H1 (cell line): Measurements from ENCODE around the gene BECN2. TPM values are rescaled to one million over a fixed set of nuclear protein-coding genes. Genes with fewer than 3 reads are reported as not detected.

Experiments
- CTCF ChIA-PET: fragments of 300-600 bp; sonication (Branson Sonifier 250); formaldehyde crosslinking; loops from one replicate; lab custom pipeline; 2021; ENCODE audit not compliant: partially characterized antibody; lab: Charles Lee
- POLR2A ChIA-PET: fragments of 300-600 bp; sonication (Branson Sonifier 250); formaldehyde crosslinking; loops from one replicate; lab custom pipeline; 2021; ENCODE audit warnings: inconsistent platforms; ENCODE audit not compliant: partially characterized antibody; lab: Charles Lee
- DNase-seq, 2 experiments: peaks; one replicate each; pipeline versions ENCODE4 v3.0.0 to v3.0.0-alpha.2; 2010 to 2022; ENCODE audit warnings: low spot score in 2 of 2, low read depth in 1 of 2, mixed read lengths in 1 of 2
- FAIRE-seq: peaks from 2 replicates; lab custom pipeline; 2011; peaks lifted over from hg19 to GRCh38; lab: Jason Lieb, UNC
- H2AFZ ChIP-seq: 2 replicates; pipeline ENCODE4 v1.8.1; 2012; ENCODE audit warnings: low read length, inconsistent platforms
- H2AK5ac ChIP-seq: 2 replicates; pipeline ENCODE4 v1.6.1; 2013; ENCODE audit warnings: low read depth, low read length
- H2BK120ac ChIP-seq: replicated peaks from 2 replicates; pipeline ENCODE3; 2013; ENCODE audit warnings: low read depth, low read length, inconsistent platforms
- H2BK12ac ChIP-seq: 2 replicates; pipeline ENCODE4 v1.6.1; 2013; ENCODE audit warnings: low read depth, low read length
- H2BK15ac ChIP-seq: 2 replicates; pipeline ENCODE4 v1.6.1; 2013; ENCODE audit warnings: low read length
- H2BK20ac ChIP-seq: 2 replicates; pipeline ENCODE4 v1.6.1; 2013; ENCODE audit warnings: low read length
- H2BK5ac ChIP-seq: 2 replicates; pipeline ENCODE4 v1.6.1; 2013; ENCODE audit warnings: low read depth, low read length
- H3K14ac ChIP-seq: 2 replicates; pipeline ENCODE4 v1.6.1; 2013; ENCODE audit warnings: inconsistent platforms; ENCODE audit not compliant: insufficient read length
- H3K18ac ChIP-seq: 2 replicates; pipeline ENCODE4 v1.6.1; 2013; ENCODE audit warnings: low read length; ENCODE audit errors: extremely low read depth
- H3K23ac ChIP-seq: 2 replicates; pipeline ENCODE4 v1.6.1; 2013; ENCODE audit warnings: inconsistent platforms; ENCODE audit not compliant: insufficient read length
- H3K23me2 ChIP-seq: 2 replicates; pipeline ENCODE4 v1.6.1; 2013; ENCODE audit warnings: low read depth, low read length
- H3K27ac ChIP-seq: 2 replicates; pipeline ENCODE4 v1.6.1; 2011; ENCODE audit warnings: low read depth, low read length, inconsistent platforms
- H3K27me3 ChIP-seq, 4 experiments: replicated peaks in 1 of 4; 1 replicate in 1 of 4; 2 replicates in 3 of 4; pipeline versions ENCODE4 v1.6.1 to v1.8.1; 2011 to 2013; ENCODE audit warnings: low read length in 3 of 4, mild to moderate bottlenecking in 3 of 4, inconsistent platforms in 2 of 4, mixed read lengths in 2 of 4, moderate library complexity in 1 of 4; ENCODE audit not compliant: control insufficient read depth in 3 of 4, insufficient read depth in 3 of 4; ENCODE audit errors: extremely low read depth in 1 of 4
- H3K36me3 ChIP-seq, 4 experiments: 2 replicates each; pipeline versions ENCODE4 v1.6.1 to v1.8.1; 2011 to 2013; ENCODE audit warnings: mild to moderate bottlenecking in 4 of 4, low read length in 3 of 4, moderate library complexity in 2 of 4, control low read depth in 1 of 4, inconsistent platforms in 1 of 4; ENCODE audit not compliant: insufficient read depth in 4 of 4, control insufficient read depth in 2 of 4
- H3K4ac ChIP-seq: replicated peaks from 2 replicates; pipeline ENCODE3; 2013; ENCODE audit warnings: low read length, low read depth, mixed read lengths, inconsistent platforms; ENCODE audit not compliant: insufficient read length
- H3K4me1 ChIP-seq, 4 experiments: replicated peaks in 1 of 4; 1 replicate in 1 of 4; 2 replicates in 3 of 4; pipeline versions ENCODE4 v1.6.1 to v1.8.1; 2011 to 2013; ENCODE audit warnings: low read length in 3 of 4, inconsistent platforms in 2 of 4, mixed read lengths in 1 of 4; ENCODE audit not compliant: insufficient read depth in 4 of 4, control insufficient read depth in 3 of 4
- H3K4me2 ChIP-seq, 2 experiments: 2 replicates each; pipeline versions ENCODE4 v1.6.1 to v1.8.1; 2011 to 2013; ENCODE audit warnings: low read depth in 2 of 2, low read length in 2 of 2, control low read depth in 1 of 2, inconsistent platforms in 1 of 2, mild to moderate bottlenecking in 1 of 2; ENCODE audit not compliant: insufficient read depth in 1 of 2
- H3K4me3 ChIP-seq, 4 experiments: fragments of 200-600, 300-600 bp in 1 of 4; sonication (generic), shearing (Covaris generic), sonication (Bioruptor Twin) in 1 of 4; 2 replicates each; pipeline versions ENCODE4 v1.5.1 to v1.8.1; 2011 to 2016; ENCODE audit warnings: low read length in 4 of 4, low read depth in 3 of 4, control low read depth in 2 of 4, inconsistent platforms in 2 of 4, mild to moderate bottlenecking in 2 of 4, mixed read lengths in 1 of 4, moderate library complexity in 1 of 4; ENCODE audit not compliant: insufficient read depth in 2 of 4; ENCODE audit errors: extremely low read depth in 1 of 4
- H3K56ac ChIP-seq: replicated peaks from 2 replicates; pipeline ENCODE3; 2013; ENCODE audit warnings: low read depth, mild to moderate bottlenecking, mixed read lengths, low read length, inconsistent platforms; ENCODE audit not compliant: insufficient read length
- H3K79me1 ChIP-seq: 2 replicates; pipeline ENCODE4 v1.6.1; 2013; ENCODE audit warnings: low read depth, low read length, control low read depth
- H3K79me2 ChIP-seq, 2 experiments: 2 replicates each; pipeline versions ENCODE4 v1.6.1 to v1.8.1; 2012 to 2013; ENCODE audit warnings: low read length in 2 of 2, mild to moderate bottlenecking in 2 of 2, inconsistent platforms in 1 of 2; ENCODE audit not compliant: insufficient read depth in 2 of 2, control insufficient read depth in 1 of 2
- H3K9ac ChIP-seq, 4 experiments: replicated peaks in 1 of 4; 1 replicate in 1 of 4; 2 replicates in 3 of 4; pipeline versions ENCODE4 v1.6.1 to v1.8.1; 2011 to 2013; ENCODE audit warnings: low read depth in 3 of 4, low read length in 3 of 4, control low read depth in 2 of 4, mild to moderate bottlenecking in 2 of 4, moderate library complexity in 2 of 4, inconsistent platforms in 1 of 4; ENCODE audit errors: extremely low read depth in 1 of 4
- H3K9me3 ChIP-seq, 2 experiments: 2 replicates each; pipeline versions ENCODE4 v1.6.1 to v1.8.1; 2012 to 2013; ENCODE audit warnings: mild to moderate bottlenecking in 2 of 2, moderate library complexity in 2 of 2, control low read depth in 1 of 2, inconsistent platforms in 1 of 2, low read depth in 1 of 2, low read length in 1 of 2, mixed read lengths in 1 of 2; ENCODE audit not compliant: insufficient read depth in 2 of 2
- H4K20me1 ChIP-seq, 2 experiments: replicated peaks in 1 of 2; 2 replicates each; pipeline versions ENCODE3 to v1.8.1; 2011 to 2013; ENCODE audit warnings: inconsistent platforms in 2 of 2, low read length in 2 of 2, mild to moderate bottlenecking in 1 of 2; ENCODE audit not compliant: insufficient read depth in 2 of 2, control insufficient read depth in 1 of 2
- H4K5ac ChIP-seq: 2 replicates; pipeline ENCODE4 v1.6.1; 2013; ENCODE audit warnings: low read length, low read depth, mixed read lengths, inconsistent platforms; ENCODE audit not compliant: insufficient read length
- H4K8ac ChIP-seq: 2 replicates; pipeline ENCODE4 v1.8.0; 2013; ENCODE audit warnings: mild to moderate bottlenecking, moderate library complexity, low read length, inconsistent platforms; ENCODE audit not compliant: insufficient read depth; ENCODE audit errors: extremely low read depth
- H4K91ac ChIP-seq: replicated peaks from 2 replicates; pipeline ENCODE3; 2013; ENCODE audit warnings: low read length, mixed read lengths, inconsistent platforms; ENCODE audit not compliant: insufficient read length
- ASH2L ChIP-seq: fragments of 200-600, 300-600 bp; sonication (generic); IDR thresholded peaks from one replicate; pipeline ENCODE4 v1.7.1; 2017; ENCODE audit warnings: low read length
- ATF3 ChIP-seq: IDR thresholded peaks from 2 replicates; pipeline ENCODE4 v1.6.1; 2011; ENCODE audit warnings: low read depth, mild to moderate bottlenecking, low read length; ENCODE audit not compliant: insufficient read depth
- CTBP2 ChIP-seq: IDR thresholded peaks from 2 replicates; pipeline ENCODE4 v1.7.0; 2011; ENCODE audit warnings: borderline replicate concordance, mild to moderate bottlenecking, moderate library complexity, mixed read lengths, low read length; ENCODE audit not compliant: insufficient read depth, insufficient read length
- EZH2 ChIP-seq: fragments of 200-600 bp; sonication (generic); IDR thresholded peaks from 2 replicates; pipeline ENCODE4 v1.7.1; 2012; ENCODE audit warnings: low read depth, mild to moderate bottlenecking, moderate library complexity, low read length, inconsistent platforms; ENCODE audit not compliant: severe bottlenecking
- JUND ChIP-seq: IDR thresholded peaks from 2 replicates; pipeline ENCODE4 v1.6.1; 2011; ENCODE audit warnings: mild to moderate bottlenecking, improper control_type of control experiment, low read length
- KDM1A ChIP-seq: fragments of 200-600, 300-600 bp; sonication (generic); IDR thresholded peaks from 2 replicates; pipeline ENCODE4 v1.7.1; 2016; ENCODE audit warnings: mild to moderate bottlenecking, low read length, borderline replicate concordance
- KDM5A ChIP-seq: fragments of 200-600 bp; IDR thresholded peaks from 2 replicates; pipeline ENCODE4 v1.7.1; 2012; ENCODE audit warnings: mild to moderate bottlenecking, low read length, inconsistent platforms, mixed read lengths
- MAFK ChIP-seq: IDR thresholded peaks from 2 replicates; pipeline ENCODE4 v1.6.1; 2012; ENCODE audit warnings: low read depth, mild to moderate bottlenecking, improper control_type of control experiment, low read length
- RNF2 ChIP-seq: fragments of 200-900, 300-1000 bp; sonication (generic); IDR thresholded peaks from 2 replicates; pipeline ENCODE4 v1.7.1; 2016; ENCODE audit warnings: borderline replicate concordance, low read depth, mild to moderate bottlenecking, antibody characterized with exemption, low read length; ENCODE audit not compliant: poor library complexity, severe bottlenecking; ENCODE audit errors: missing control alignments
- SIX5 ChIP-seq: IDR thresholded peaks from 2 replicates; pipeline ENCODE4 v1.6.1; 2011; ENCODE audit warnings: mild to moderate bottlenecking, low read depth, low read length
- YY1 ChIP-seq: IDR thresholded peaks from 2 replicates; pipeline ENCODE4 v1.6.1; 2011; ENCODE audit warnings: low read depth, mild to moderate bottlenecking, low read length
- WGBS, 2 experiments: shearing (Covaris generic) in 1 of 2; methylation state at CpG; one replicate each; pipeline versions ENCODE4 v1.1.6 to v1.1.7; 2013 to 2015; ENCODE audit warnings: low lambda C conversion rate in 2 of 2, mixed read lengths in 2 of 2, inconsistent platforms in 1 of 2, low coverage in 1 of 2, missing lambda C conversion rate in 1 of 2; ENCODE audit not compliant: insufficient replicate concordance in 2 of 2, insufficient coverage in 1 of 2, insufficient read length in 1 of 2; ENCODE audit errors: extremely low coverage in 1 of 2, missing lambda C conversion rate in 1 of 2; 5-methylcytosine and 5-hydroxymethylcytosine counted together
- polyA plus RNA-seq, 7 experiments: library from polyadenylated mRNA; depleted of rRNA in 3 of 7; stranded (reverse) in 5 of 7; unstranded in 2 of 7; fragments of >200 nt in 5 of 7; fragments of 200-250 nt in 2 of 7; gene quantifications; 1 replicate in 5 of 7; 2 replicates in 1 of 7; 4 replicates in 1 of 7; pipeline versions ENCODE4 v1.2.1 to v1.2.3, GENCODE V29; 2011 to 2013; ENCODE audit warnings: missing spikeins in 2 of 7, mixed read lengths in 2 of 7
- total RNA-seq: library from RNA; stranded (reverse); fragmentation: NEBNext Ultra II Directional; extraction: Animal tissue kit (Norgen Biotek cat#: 25700); gene quantifications from 2 replicates; pipeline ENCODE4 v1.2.1, GENCODE V29; 2021

The BECN2 gene
- total and polyA plus RNA-seq, 2 of the 8 experiments (the other 6 are each of a cell fraction or from before 2014, with no cell fraction given) = not detected

DNA sequence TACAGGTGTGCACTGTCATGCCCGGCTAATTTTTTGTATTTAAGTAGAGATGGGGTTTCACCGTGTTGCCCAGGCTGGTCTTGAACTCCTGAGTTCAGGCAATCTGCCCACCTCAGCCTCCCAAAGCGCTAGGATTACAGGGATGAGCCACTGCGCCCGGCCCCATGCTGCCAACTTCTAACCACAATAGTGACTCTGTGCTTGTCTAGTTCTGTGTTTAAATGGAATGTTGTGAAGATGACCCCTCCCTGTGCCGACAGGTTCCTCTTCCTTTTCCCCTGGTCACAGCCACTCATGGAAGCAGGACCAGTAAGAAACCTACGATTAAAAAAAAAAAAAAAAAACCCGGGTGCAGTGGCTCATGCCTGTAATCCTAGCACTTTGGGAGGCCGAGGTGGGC, 36.6 kb downstream of the BECN2 start:
- no peak overlapping the region for H4K91ac ChIP-seq
- WGBS, 2 experiments = 95% methylated on average over 7 of the region's 9 CpGs; no CpG with 5 or more reads in 1 of the 2 experiments
- no peak overlapping the region for H2BK120ac ChIP-seq
- no peak overlapping the region for H3K9ac ChIP-seq
- H3K4me1 ChIP-seq = peaks cover under 1 to 3% (median 3%) of the 10 kb centered on the region in 4 experiments; a peak in 5 of 7 replicates
- H3K27ac ChIP-seq = no peak overlapping the region
- no peak overlapping the region for H2AFZ ChIP-seq
- H3K18ac ChIP-seq = no peak overlapping the region
- no peaks in the 10 kb centered on the region for H3K79me1 ChIP-seq
- H2BK5ac ChIP-seq = no peak overlapping the region
- no peak overlapping the region for H3K4ac ChIP-seq
- H2BK20ac ChIP-seq = no peak overlapping the region
- H3K79me2 ChIP-seq = no peaks in the 10 kb centered on the region
- H4K8ac ChIP-seq = no peak overlapping the region
- H3K23me2 ChIP-seq = no peaks in the 10 kb centered on the region; the same call in 1 of the 2 replicates
- TF ChIP-seq RNF2 (no peak), KDM1A (no peak), EZH2 (no peak), SIX5 (no peak), KDM5A (no peak), YY1 (no peak), MAFK (no peak), CTBP2 (no peak), JUND (no peak), ASH2L (no peak), ATF3 (no peak)
- POLR2A ChIA-PET = no interaction called here
- no peak for FAIRE-seq
- no peak overlapping the region for H3K23ac ChIP-seq
- H3K9me3 ChIP-seq = no peaks in the 10 kb centered on the region
- no peak overlapping the region for H2BK12ac ChIP-seq
- H3K14ac ChIP-seq = no peak overlapping the region
- no peak overlapping the region for H2BK15ac ChIP-seq
- no peaks in the 10 kb centered on the region for H3K36me3 ChIP-seq
- no peaks in the 10 kb centered on the region for H3K27me3 ChIP-seq
- H3K4me3 ChIP-seq = no peak overlapping the region
- no peak overlapping the region for H4K5ac ChIP-seq
- no peak for DNase-seq
- H3K4me2 ChIP-seq = no peak overlapping the region
- H2AK5ac ChIP-seq = no peak overlapping the region
- no peaks in the 10 kb centered on the region for H4K20me1 ChIP-seq
- no peak overlapping the region for H3K56ac ChIP-seq
- CTCF ChIA-PET = interaction anchor here (1.4 to 2.4 kb wide), 3 partner anchors 8 to 98 kb away, joined by 4 to 12 read pairs (median 10); no protein-coding TSS in a partner anchor
